Measurements from ENCODE around the gene TMEM131L. TPM values are rescaled to one million over a fixed set of nuclear protein-coding genes. Genes with fewer than 3 reads are reported as not detected.
"Not testable (repeated sequence)": the region's sequence is repeated elsewhere in the genome, so short reads cannot be mapped to it uniquely, and the experiment has no call there.

Gene TMEM131L
- total RNA-seq, 1 donor from 2014 or later = 27.0 TPM

DNA sequence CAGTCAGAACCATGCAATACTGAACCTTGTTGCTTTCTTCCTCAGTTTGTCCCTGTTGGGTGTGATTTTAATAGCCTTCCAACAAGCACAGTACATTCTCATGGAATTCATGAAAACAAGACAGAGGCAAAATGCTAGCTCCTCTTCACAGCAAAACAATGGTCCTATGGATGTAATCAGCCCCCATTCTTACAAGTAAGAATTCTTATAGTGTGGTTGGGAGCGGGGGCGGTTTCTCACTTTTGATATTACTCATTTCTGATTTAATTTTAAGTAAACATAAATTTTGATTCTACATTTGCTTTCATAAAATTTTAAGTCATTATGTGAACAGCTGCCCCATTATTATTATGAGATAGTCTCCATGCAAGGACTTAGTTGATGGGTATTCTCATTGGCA is 137.1 kb downstream of the TMEM131L start:
- DNase-seq (ENCODE audit: low spot score) = no peak

DNA sequence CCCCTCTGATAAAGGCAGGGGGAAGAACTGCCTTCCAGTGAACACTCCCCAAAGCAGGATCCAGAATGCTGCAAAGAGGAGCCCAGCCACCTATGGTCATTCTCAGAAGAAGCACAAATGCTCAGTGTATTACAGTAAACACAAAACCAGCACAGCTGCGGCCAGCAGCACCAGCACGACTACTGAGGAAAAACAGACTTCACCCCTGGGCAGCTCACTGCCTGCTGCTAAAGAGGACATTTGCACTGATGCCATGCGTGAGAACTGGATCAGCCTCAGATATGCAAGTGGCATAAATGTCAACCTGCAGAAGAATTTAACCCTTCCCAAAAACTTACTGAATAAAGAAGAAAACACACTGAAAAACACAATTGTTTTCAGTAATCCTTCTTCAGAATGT is 137.7 kb downstream of the TMEM131L start:
- no peak for DNase-seq (ENCODE audit: low spot score)

DNA sequence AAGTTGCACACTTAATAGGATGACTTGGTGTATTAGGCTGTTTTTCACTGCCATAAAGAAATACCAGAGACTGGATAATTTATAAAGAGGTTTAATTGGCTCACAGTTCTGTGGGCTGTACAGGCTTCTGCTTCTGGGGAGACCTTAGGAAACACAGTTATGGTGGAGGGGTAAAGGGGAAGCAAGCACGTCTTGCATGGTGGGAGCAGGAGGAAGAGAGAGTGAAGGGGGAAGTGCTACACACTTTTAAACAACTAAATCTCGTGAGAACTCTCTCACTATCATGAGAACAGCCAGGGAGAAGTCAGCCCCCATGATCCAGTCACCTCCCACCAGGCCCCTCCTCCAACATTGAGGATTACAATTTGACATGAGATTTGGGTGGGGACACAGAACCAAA is 142.9 kb downstream of the TMEM131L start:
- not testable (repeated sequence) for DNase-seq (ENCODE audit: low spot score)

DNA sequence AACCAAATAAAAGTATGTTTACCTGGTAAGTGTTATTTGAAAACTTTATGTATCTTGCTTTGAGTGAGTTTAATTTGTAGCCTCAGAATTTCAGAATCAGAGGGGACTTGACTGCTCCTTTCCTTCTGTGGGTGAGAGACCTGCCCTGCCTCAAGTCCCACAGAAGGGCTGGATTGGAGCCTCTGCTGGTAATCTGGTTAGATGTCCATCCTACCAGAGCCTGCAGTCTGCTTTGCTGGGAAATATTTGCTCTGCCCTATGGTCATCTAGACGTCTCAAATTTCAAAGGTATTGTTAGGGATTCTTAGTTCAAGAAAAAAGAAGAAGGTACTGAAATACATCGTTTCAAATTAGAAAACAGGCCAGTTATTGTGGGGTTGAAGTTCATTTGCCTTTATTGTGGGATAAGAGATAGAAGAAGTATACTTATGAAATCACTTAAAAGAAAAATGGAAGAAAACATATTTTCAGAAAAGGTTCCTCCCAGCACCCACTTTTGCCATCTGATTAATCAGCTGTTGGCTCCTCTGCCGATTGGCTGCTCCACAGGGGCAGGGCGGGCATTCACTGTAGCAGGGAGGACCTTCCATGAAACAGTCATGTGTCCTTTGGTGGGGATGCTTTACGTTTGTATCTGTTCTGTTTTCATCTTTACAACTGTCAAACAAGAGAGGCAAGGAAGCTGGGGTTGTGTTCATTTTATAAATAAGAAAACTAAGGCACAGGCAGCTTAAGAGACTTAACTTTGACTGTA is 144.6 kb downstream of the TMEM131L start:
- no peak for DNase-seq (ENCODE audit: low spot score)

DNA sequence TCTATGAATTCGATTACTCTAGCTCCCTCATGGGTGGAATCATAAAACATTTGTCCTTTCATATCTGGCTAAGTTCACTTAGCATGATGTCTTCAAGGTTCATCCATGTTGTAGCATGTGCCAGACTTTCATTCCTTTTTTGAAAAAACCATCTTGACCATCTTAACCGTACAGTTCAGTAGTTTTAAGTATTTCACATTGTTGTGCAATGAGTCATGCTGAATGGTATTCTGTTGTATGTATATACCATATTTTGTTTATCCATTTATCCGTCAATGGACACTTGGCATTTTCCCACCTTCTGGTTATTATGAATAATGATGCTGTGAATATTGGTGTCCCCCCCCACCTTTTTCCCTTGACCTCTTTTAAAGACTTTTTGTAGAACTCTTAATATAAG is 145.5 kb downstream of the TMEM131L start:
- no peak for DNase-seq (ENCODE audit: low spot score)

DNA sequence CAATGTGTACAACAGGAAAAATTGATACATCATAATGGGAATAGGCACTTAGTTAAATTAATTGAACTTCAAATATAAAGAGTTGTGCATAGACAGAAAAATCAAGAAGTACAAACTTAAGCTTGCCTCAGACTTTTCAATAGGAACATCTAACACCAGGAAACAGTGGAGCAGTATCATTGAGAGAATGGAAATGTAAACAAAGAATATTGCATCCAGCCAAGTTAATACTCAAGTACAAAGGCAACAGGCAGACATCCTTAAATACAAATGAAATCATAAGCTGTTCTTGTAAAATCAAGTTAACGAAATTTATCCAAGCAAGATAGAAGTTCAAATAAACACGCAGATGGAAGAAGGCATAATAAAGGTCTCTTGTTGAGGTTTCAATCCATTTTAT is 146.7 kb downstream of the TMEM131L start:
- no peak for DNase-seq (ENCODE audit: low spot score)

DNA sequence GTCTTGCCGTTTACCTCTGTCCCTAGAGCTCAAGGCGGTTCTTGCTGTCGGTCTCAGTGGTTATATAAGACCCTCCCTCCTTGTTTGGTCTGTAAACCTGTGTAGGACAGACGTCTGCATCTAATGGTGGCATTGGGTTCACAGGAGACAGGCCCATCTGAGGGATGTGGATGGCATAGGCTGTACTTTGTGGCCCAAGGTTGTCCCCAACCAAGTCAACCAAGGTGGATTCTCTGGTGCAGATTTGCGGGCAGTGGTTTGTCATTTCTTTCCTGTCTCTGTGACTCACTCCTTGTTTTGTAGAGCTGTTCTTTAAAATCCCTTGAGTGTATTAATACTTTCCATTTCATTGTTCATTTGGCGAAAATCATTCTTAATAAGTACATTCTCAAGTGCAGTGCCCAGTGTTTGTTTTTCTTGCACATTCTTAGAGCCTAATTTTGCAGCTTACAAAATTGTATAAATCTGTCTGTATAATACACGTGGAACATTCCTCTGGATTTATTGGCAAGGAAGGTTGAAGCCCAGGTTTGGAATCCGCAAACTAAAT is 149.9 kb downstream of the TMEM131L start:
- DNase-seq (ENCODE audit: low spot score) = no peak

DNA sequence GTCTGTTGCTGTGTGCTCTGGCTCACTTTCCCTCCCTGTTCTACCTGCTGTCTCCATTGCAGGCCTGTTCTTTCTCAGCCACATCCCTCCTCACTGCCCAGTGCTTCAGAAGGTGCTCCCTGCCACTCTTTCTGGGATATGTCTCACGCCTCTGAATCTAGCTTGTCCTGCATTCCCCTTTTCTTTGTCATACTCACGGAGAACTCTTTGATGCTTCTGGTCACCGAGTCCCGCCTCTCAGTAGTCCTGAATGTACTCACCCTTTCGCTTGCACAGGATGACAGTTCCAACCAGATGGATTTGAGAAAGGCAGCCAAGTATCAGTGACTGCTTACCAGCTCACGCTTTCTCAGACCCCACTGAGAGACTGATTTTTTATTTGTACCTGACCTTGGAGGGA is 152.7 kb downstream of the TMEM131L start:
- DNase-seq (ENCODE audit: low spot score) = no peak

DNA sequence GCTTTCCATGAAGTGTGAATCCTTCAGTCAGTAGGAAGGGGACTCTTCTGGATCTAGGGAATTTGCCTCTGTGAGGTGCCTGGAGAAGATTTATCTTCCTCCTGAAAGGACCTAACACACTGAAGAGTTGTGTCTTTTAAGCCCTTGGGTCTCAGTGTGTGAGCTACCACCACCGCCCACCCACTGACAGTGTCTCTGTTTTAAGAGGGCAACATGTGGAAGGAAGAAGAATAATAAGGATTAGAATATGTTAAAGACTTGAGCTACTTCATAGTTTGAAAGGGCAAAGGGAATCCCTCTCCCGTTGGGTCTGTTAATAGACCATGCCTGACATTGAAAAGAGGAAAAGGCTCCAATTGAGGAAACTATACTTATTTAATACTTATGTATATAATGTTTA is 153.7 kb downstream of the TMEM131L start:
- no peak for DNase-seq (ENCODE audit: low spot score)

DNA sequence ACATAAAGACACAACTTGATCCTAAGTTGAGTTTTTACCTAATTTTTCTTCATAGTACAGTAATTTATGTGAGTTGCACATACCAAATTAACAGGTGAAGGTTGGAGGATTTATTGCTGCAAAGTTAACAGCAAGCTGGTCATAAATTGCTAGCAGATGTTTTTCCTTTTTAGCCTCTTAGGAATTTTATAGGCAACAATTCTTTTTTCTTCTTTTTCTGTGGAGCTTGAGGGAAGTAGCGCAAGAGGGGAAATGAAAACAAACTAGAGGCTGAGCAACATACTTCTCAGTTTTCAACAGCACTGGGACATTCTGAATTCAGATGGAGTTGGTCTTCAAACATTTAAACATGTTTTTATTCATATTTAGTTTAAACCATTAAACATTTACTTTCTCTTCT is 154.2 kb downstream of the TMEM131L start:
- DNase-seq (ENCODE audit: low spot score) = no peak

DNA sequence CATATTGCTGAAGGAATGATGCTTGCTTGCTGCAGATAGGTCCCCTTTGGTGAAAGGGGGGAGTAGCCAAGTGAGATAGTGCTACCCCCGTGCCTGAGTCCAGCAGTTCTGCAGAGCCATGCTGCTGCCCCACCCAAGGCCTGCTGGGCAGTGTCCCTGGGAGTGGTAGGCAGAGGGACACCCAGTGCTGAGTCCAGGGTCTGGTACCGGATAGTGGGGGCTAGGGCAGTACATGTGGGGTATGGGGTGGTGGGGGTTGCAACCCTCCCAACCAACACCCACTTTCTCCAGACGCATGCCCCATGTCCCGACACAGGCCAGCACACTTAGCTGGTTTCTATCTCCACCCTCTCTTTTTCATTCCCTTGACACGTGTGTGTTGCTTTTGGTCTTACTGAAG is 155.9 kb downstream of the TMEM131L start:
- DNase-seq (ENCODE audit: low spot score) = no peak

DNA sequence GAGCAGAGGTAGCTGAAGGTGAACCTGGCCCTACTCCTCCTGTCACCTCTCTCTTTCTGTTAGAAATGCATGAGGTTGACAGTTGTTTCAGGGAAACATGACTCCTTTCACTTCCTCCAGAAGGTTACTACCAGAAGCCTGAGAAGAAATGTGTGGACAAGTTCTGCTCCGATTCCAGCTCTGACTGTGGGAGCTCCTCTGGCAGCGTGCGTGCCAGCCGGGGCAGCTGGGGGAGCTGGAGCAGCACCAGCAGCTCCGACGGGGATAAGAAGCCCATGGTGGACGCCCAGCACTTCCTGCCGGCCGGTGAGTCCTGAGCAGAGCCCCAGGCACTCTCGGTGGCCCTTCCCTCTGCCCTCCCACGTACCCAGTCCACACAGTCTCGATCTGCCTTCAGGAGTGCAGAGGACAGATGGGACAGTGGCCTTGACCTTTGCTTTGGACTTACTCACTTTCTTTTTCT is 156.6 kb downstream of the TMEM131L start:
- no peak for DNase-seq (ENCODE audit: low spot score)

DNA sequence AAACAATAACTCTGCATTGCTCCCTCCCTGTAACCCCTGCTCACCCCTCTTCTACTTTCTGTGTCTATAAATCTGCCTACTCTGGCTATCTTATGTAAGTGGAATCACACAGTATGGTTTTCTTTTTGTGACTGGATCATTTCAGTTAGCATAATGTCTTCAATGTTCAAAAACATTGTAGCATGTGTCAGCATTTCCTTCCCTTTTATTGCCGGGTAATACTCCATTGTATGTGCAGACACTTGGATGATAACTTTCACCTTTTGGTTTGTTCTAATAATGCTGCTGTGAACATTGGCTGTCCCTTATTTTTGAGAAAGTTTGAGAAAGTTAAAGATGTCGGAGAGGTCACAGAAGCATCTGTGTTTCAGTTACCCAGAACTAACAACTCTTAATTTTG is 157.3 kb downstream of the TMEM131L start:
- DNase-seq (ENCODE audit: low spot score) = no peak

DNA sequence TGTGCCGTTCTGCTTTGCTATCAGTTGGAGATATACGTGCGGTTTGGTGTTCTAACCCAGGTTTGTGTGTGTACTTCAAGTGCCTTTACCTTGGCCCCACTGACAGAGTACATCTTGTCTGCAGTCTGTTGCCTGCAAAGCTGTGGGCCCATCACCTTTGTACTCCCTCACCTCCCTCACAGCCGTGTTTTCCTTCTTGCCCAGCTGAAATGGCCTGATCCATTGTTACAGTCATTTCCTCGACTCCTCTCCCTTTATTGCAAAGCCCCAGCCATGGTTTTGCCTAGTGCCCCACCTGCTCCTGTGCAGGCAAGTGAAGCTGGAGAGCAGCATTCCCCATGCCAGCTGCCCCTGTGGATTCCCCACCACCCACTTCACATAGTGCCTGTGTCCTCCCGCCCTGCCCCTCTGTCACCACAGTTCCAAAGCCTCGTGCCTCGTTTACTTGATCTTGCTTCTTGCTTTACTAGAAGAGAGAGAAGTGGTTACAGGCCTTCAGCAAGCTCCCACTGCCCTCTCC is 162.7 kb downstream of the TMEM131L start:
- DNase-seq (ENCODE audit: low spot score) = no peak

DNA sequence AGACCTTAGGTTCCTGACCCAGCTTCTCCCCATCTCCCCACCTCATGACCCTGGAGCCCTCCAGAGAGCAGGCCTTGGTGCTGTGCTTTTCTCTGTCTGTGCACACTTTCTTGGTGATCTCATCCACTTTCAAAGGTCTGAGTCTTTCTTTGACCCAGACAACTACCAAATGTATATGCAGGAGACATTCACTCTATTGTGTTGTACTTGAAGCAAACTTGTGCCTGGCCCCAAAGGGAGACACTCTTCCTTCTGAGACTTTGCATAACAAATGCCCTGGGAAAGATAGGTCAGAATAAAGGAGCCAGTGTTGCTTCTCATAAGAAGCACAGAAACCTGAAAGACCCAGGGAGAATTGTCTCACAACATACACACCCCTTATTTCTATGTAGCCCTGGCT is 163.6 kb downstream of the TMEM131L start:
- no peak for DNase-seq (ENCODE audit: low spot score)

DNA sequence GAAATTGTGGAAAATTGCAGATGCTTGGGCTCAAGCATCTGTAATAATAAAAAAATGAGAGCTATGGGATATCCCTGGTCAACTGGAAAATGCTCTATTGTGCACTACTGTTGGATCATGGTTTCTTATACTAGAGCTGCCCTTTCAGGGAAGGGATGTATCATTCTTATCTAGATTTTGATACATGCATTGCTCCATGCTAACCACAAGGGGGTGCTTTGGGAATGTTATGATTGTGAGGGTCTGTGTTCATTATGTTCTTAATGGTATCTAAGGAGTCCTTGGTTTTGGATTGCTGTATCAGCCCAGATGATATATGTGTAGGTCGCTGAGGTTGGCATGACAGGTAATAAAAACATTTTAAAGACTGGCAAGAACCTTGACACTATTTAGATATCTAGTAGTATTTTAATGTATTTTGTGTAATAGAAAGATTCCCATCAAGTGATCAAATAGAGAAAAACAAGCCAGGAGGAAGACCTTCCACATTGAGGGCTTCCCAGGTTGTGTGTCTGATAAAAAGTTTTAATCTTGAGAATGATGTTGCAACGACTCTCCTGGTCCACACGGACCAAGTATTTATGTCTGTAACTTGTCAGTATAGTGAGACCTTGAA is 168.7 kb downstream of the TMEM131L start:
- DNase-seq (ENCODE audit: low spot score) = no peak

DNA sequence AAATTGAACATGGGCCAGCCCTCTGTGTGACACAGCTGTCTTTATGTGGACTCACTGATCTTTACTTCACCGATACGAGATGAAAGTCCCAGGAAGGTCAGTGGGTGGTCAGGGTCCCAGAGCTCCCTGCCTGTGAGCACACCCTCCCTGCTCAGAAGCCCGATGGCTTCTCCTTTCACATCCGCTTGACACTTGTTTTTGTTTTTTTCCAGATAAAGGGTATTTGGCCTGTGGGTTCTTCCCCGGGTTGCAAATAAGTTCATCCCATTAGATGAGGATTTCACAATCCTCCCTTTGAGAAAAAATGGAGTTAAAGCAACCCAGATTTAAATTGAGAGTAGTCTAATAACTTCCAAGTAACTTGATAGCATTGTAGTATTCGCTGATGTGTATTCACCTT is 169.7 kb downstream of the TMEM131L start:
- DNase-seq (ENCODE audit: low spot score) = no peak

DNA sequence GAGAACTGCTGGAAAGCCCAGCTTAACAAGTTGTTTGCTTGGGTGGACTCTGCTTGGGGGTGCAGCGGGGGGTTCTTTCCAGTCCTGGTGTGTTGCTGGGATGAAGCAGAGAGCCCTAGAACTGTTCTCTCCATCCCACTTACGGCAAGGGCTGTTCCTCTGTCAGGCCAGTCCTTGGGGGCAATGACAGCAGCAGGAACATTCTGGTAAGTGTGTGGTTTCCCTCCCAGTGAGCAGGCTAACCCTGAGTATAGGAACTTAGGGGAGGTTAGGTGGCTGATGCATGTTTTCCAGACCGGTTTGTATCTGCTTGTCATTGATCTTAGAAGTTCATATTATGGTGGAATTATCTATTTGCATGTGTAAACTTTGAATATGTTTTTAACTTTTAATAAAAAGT is 171.0 kb downstream of the TMEM131L start:
- no peak for DNase-seq (ENCODE audit: low spot score)

DNA sequence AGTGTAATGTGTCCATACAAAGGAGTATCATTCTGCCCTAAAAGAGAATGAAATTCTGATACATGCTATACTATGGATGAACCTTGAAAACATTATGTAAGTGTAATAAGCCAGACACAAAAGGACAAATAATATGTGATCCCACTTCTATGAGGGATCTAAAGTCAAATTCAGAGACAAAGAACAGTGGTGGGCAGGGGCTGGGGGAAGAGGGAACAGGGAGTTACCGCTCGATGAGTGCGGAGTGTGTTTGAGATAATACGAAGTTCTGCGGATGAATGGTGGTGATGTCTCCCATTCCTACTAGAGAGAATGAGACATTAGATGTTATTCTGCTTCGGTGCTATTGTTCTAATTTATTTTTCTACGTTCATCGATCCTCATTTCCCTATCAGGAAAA is 171.9 kb downstream of the TMEM131L start:
- no peak for DNase-seq (ENCODE audit: low spot score)

DNA sequence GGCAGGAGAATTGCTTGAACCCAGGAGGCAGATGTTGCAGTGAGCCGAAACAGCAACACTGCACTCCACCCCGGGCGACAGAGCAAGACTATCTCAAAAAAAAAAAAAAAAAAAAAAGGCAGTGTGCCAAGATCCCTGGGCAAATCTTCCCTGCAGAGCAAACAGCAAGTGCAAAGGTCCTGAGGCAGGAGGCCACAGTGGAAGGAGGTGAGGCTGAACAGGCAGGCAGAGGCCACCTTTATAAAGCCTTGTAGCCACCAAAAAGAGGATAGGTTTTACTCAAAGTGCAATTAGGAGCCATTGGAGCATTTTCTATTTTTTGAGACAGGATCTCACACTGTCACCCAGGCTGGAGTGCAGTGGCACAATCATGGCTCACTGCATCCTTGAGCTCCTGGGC is 172.8 kb downstream of the TMEM131L start:
- no peak for DNase-seq (ENCODE audit: low spot score)

DNA sequence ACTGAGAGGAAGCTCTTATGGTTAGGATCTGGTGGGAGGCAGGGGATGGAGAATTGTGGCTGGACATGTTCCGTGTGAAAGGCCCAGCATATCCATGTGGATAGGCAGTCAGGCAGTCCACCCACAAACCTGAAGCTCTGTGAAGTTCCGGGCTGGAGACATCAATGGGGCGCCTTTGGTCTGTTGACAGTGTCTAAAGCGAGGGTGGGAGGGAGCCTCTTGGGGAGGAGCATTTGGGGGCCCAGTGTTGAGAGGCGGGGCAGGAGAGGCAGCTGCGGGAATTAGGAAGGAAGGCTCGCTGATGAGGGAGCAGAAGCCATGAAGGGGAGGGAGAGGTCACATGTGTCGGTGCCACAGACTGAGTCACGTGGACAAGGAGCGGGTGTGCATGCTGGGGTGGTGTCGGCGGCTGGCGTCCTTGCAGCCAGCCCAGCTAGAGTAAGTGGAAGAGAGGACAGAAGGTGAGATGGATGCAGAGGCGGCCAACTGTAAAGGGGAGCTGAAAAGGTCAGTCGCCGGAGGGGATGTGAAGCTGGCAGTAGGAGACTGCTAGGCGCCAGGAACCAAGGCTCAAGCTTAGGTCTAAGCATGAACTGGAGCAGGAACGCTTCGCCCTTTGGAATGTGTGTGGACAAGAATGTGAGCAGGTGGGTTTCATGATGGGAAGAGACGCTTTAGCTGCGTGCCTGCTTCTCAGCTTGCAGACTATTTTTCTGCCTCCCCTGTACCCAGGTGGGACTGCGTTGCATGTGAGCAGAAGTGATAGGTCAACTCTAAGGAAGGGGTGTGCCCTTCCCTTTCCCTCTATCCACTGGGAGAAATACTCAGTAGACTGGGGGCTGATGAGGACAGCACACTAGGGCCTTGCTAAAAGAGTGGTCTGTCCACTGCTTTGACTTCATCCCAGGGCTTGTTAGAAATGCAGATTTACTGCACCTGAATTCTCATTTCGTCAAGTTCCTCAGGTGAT is 174.0 kb downstream of the TMEM131L start:
- DNase-seq (ENCODE audit: low spot score) = no peak
